ENCODE measurements around the gene GRK3.

Gene GRK3

GRCh38 chr22:25697978-25698377 lies 133.5 kb downstream of the GRK3 start:
- Histone ChIP-seq H3K9me2 (replicated peaks; ENCODE audit: control insufficient read depth, low read length) (no peaks in the 10 kb centered on the region), H3K36me3 (ENCODE audit: control insufficient read depth, low read length) (no peaks in the 10 kb centered on the region), H4K20me1 (ENCODE audit: control insufficient read depth, insufficient read depth, low read depth, low read length) (no peaks in the 10 kb centered on the region), H3K4me2 (ENCODE audit: low read length) (no peak overlapping the region), H3F3A (ENCODE audit: control insufficient read depth, insufficient read depth) (no peaks in the 10 kb centered on the region; the same call in 1 of the 2 replicates), H3K9me3 (ENCODE audit: control insufficient read depth, insufficient read depth, low read length) (no peaks in the 10 kb centered on the region), H3K27me3 (ENCODE audit: control insufficient read depth, low read length) (no peaks in the 10 kb centered on the region), H3K4me3 (ENCODE audit: low read length) (no peak overlapping the region), H3K4me1 (ENCODE audit: control insufficient read depth, low read length) (no peaks in the 10 kb centered on the region), H3K27ac (ENCODE audit: low read depth, low read length) (no peak overlapping the region), H3K79me2 (ENCODE audit: control insufficient read depth, low read length) (no peaks in the 10 kb centered on the region)
- no peak for TF ChIP-seq EZH2phosphoT487 (IDR thresholded peaks at IDR 0.05; ENCODE audit: borderline replicate concordance, low read length)
- no peak for TF ChIP-seq CTCF (IDR thresholded peaks at IDR 0.05; ENCODE audit: low read depth, low read length, poor library complexity, severe bottlenecking)

GRCh38 chr22:25698461-25698860 lies 134.0 kb downstream of the GRK3 start:
- TF ChIP-seq CTCF (IDR thresholded peaks at IDR 0.05; ENCODE audit: low read depth, low read length, poor library complexity, severe bottlenecking): no peak
- no peak for TF ChIP-seq EZH2phosphoT487 (IDR thresholded peaks at IDR 0.05; ENCODE audit: borderline replicate concordance, low read length)
- Histone ChIP-seq H3K27me3 (ENCODE audit: control insufficient read depth, low read length) (no peaks in the 10 kb centered on the region), H3K9me3 (ENCODE audit: control insufficient read depth, insufficient read depth, low read length) (no peaks in the 10 kb centered on the region), H4K20me1 (ENCODE audit: control insufficient read depth, insufficient read depth, low read depth, low read length) (no peaks in the 10 kb centered on the region), H3K79me2 (ENCODE audit: control insufficient read depth, low read length) (no peaks in the 10 kb centered on the region), H3F3A (ENCODE audit: control insufficient read depth, insufficient read depth) (no peaks in the 10 kb centered on the region; the same call in 1 of the 2 replicates), H3K4me3 (ENCODE audit: low read length) (no peak overlapping the region), H3K27ac (ENCODE audit: low read depth, low read length) (no peak overlapping the region), H3K4me1 (ENCODE audit: control insufficient read depth, low read length) (no peaks in the 10 kb centered on the region), H3K9me2 (replicated peaks; ENCODE audit: control insufficient read depth, low read length) (no peaks in the 10 kb centered on the region), H3K36me3 (ENCODE audit: control insufficient read depth, low read length) (no peaks in the 10 kb centered on the region), H3K4me2 (ENCODE audit: low read length) (no peak overlapping the region)

- Histone ChIP-seq H3K9me3 (ENCODE audit: control insufficient read depth, insufficient read depth, low read length) (no peaks in the 10 kb centered on the region), H3F3A (ENCODE audit: control insufficient read depth, insufficient read depth) (no peaks in the 10 kb centered on the region; the same call in 1 of the 2 replicates), H3K27ac (ENCODE audit: low read depth, low read length) (no peak overlapping the region), H3K79me2 (ENCODE audit: control insufficient read depth, low read length) (no peaks in the 10 kb centered on the region), H3K27me3 (ENCODE audit: control insufficient read depth, low read length) (no peaks in the 10 kb centered on the region), H3K4me1 (ENCODE audit: control insufficient read depth, low read length) (no peaks in the 10 kb centered on the region), H3K36me3 (ENCODE audit: control insufficient read depth, low read length) (no peaks in the 10 kb centered on the region), H4K20me1 (ENCODE audit: control insufficient read depth, insufficient read depth, low read depth, low read length) (no peaks in the 10 kb centered on the region), H3K9me2 (replicated peaks; ENCODE audit: control insufficient read depth, low read length) (no peaks in the 10 kb centered on the region), H3K4me3 (ENCODE audit: low read length) (no peak overlapping the region), H3K4me2 (ENCODE audit: low read length) (no peak overlapping the region)
- no peak for TF ChIP-seq CTCF (IDR thresholded peaks at IDR 0.05; ENCODE audit: low read depth, low read length, poor library complexity, severe bottlenecking)
- TF ChIP-seq EZH2phosphoT487 (IDR thresholded peaks at IDR 0.05; ENCODE audit: borderline replicate concordance, low read length): no peak
Measured at GRCh38 chr22:25698978-25699377, 134.5 kb downstream of the GRK3 start.

Data from DOHH2 (cell line).